SK-N-MC (cell line): ENCODE measurements around the gene CASTOR1.

Experiments
- DNase-seq: peaks from one replicate; pipeline ENCODE4 v3.0.0-alpha.2; 2011; ENCODE audit warnings: low read depth, low spot score
- H3K27ac ChIP-seq: fragments of 200-600 bp; sonication (generic); 2 replicates; pipeline ENCODE4 v1.5.1; 2016; ENCODE audit warnings: mixed run types
- H3K36me3 ChIP-seq: fragments of 200-600 bp; sonication (generic); 2 replicates; pipeline ENCODE4 v1.6.1; 2017; ENCODE audit warnings: antibody characterized with exemption, low read length, mixed read lengths; ENCODE audit not compliant: insufficient read depth
- H3K4me3 ChIP-seq: fragments of 200-600 bp; sonication (generic); 2 replicates; pipeline ENCODE4 v1.5.1; 2016
- H3K9ac ChIP-seq: fragments of 200-600 bp; sonication (generic); 2 replicates; pipeline ENCODE4 v1.8.0; 2017; ENCODE audit warnings: mixed run types, mixed read lengths; ENCODE audit not compliant: insufficient read length
- H3K9me3 ChIP-seq: fragments of 200-600 bp; sonication (generic); 2 replicates; pipeline ENCODE4 v1.6.1; 2017; ENCODE audit warnings: low read depth, mild to moderate bottlenecking, antibody characterized with exemption, low read length, moderate library complexity, mixed read lengths
- EZH2 ChIP-seq: fragments of 200-600 bp; sonication (generic); IDR thresholded peaks from one replicate; pipeline ENCODE4 v1.6.1; 2017; ENCODE audit warnings: antibody characterized with exemption
- FOXP2 ChIP-seq: optimal IDR thresholded peaks from 2 replicates; pipeline ENCODE3; 2011; ENCODE audit warnings: mild to moderate bottlenecking, moderate library complexity; ENCODE audit not compliant: insufficient read depth; ENCODE audit errors: extremely low read length, control extremely low read depth
- POLR2AphosphoS5 ChIP-seq: IDR thresholded peaks from 2 replicates; pipeline ENCODE4 v1.6.1; 2012; ENCODE audit warnings: mild to moderate bottlenecking, low read depth, low read length, borderline replicate concordance

Gene CASTOR1

GRCh38 chr22:30266445-30267381 is 22.6 kb downstream of the CASTOR1 start, which contains the start of gene OSM:
Gene OSM, minus strand, starts transcription at chr22:30266851. Its CDS starts 52 bp downstream, at chr22:30266799.
- Histone ChIP-seq H3K9me3 (no peaks in the 10 kb centered on the region), H3K4me3 (no peak within 1 kb of the TSS), H3K9ac (no peak within 1 kb of the TSS), H3K27ac (no peak within 1 kb of the TSS), H3K36me3 (no peaks in the 10 kb centered on the region)
- no peak for TF ChIP-seq EZH2
- no peak for TF ChIP-seq FOXP2
- TF ChIP-seq POLR2AphosphoS5: no peak
- no peak for DNase-seq

GRCh38 chr22:30265823-30266444 is 23.4 kb downstream of the CASTOR1 start:
- H3K4me3 ChIP-seq: no peak overlapping the region
- TF ChIP-seq EZH2: no peak
- TF ChIP-seq FOXP2: no peak
- TF ChIP-seq POLR2AphosphoS5: no peak
- H3K27ac ChIP-seq: no peak overlapping the region
- no peak overlapping the region for H3K9ac ChIP-seq
- no peaks in the 10 kb centered on the region for H3K36me3 ChIP-seq
- DNase-seq: no peak
- H3K9me3 ChIP-seq: no peaks in the 10 kb centered on the region

- DNase-seq: no peak
- Histone ChIP-seq H3K9me3 (no peaks in the 10 kb centered on the region), H3K27ac (no peak overlapping the region)
Observed at GRCh38 chr22:30265131-30265720, 24.1 kb downstream of the CASTOR1 start.

GRCh38 chr22:30263883-30264282 is 25.4 kb downstream of the CASTOR1 start:
- Histone ChIP-seq H3K9ac (no peak overlapping the region), H3K27ac (no peak overlapping the region), H3K9me3 (no peaks in the 10 kb centered on the region), H3K4me3 (no peak overlapping the region), H3K36me3 (no peaks in the 10 kb centered on the region)
- no peak for TF ChIP-seq FOXP2
- TF ChIP-seq EZH2: no peak
- no peak for TF ChIP-seq POLR2AphosphoS5
- no peak for DNase-seq

More at GRCh38 chr22:30265131-30265720, 24.1 kb downstream of the CASTOR1 start:
- Histone ChIP-seq H3K9ac (no peak overlapping the region), H3K36me3 (no peaks in the 10 kb centered on the region), H3K4me3 (no peak overlapping the region)
- TF ChIP-seq POLR2AphosphoS5: no peak
- no peak for TF ChIP-seq FOXP2
- TF ChIP-seq EZH2: no peak

- no peaks in the 10 kb centered on the region for H3K36me3 ChIP-seq
- no peak overlapping the region for H3K4me3 ChIP-seq
- H3K27ac ChIP-seq: no peak overlapping the region
- DNase-seq: no peak
- no peaks in the 10 kb centered on the region for H3K9me3 ChIP-seq
- no peak overlapping the region for H3K9ac ChIP-seq
- TF ChIP-seq FOXP2: no peak
- no peak for TF ChIP-seq POLR2AphosphoS5
- TF ChIP-seq EZH2: no peak
Observed at GRCh38 chr22:30262917-30263741, 26.2 kb downstream of the CASTOR1 start.

- Histone ChIP-seq H3K9me3 (no peaks in the 10 kb centered on the region), H3K9ac (no peak overlapping the region), H3K27ac (no peak overlapping the region), H3K36me3 (no peaks in the 10 kb centered on the region), H3K4me3 (no peak overlapping the region)
- DNase-seq: no peak
- TF ChIP-seq POLR2AphosphoS5 (no peak), FOXP2 (no peak), EZH2 (no peak)
Observed at GRCh38 chr22:30262112-30262511, 27.2 kb downstream of the CASTOR1 start.

GRCh38 chr22:30261134-30261533 is 28.2 kb downstream of the CASTOR1 start:
- DNase-seq: no peak
- no peak for TF ChIP-seq EZH2
- TF ChIP-seq FOXP2: no peak
- no peak for TF ChIP-seq POLR2AphosphoS5
- no peak overlapping the region for H3K9ac ChIP-seq
- H3K4me3 ChIP-seq: no peak overlapping the region
- no peaks in the 10 kb centered on the region for H3K9me3 ChIP-seq
- no peaks in the 10 kb centered on the region for H3K36me3 ChIP-seq
- H3K27ac ChIP-seq: no peak overlapping the region
